GM21381 (cell line): ENCODE data around the gene CEP104.

ENCODE experiments used
- ATAC-seq: cut with Tn5 transposase; IDR thresholded peaks from one replicate; pipeline ENCODE4 v1.9.1; 2021; ENCODE audit warnings: mild to moderate bottlenecking, moderate library complexity; ENCODE audit not compliant: unreplicated experiment

Gene CEP104

DNA sequence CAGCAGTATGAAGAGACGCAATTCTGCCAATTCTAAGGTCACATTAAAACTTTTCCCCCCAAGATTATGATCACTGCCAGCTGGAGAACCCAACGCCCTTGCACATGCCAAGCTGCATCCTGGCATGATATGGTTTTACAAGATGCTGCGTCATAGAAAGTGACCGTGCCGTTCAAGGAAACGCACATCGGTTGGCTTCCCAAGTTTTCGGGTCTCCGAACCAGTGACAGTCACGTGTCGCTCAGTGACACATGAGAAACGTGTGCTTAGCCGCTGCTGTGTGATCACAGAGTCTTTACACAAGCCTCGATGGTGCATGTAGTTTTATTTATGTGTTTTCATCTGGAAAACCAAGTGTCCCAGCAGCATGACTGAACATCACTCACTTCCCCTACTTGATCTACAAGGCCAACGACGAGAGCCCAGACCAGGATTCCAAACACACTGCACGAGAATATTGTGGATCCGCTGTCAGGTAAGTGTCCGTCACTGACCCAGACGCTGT is 77.0 kb downstream of the CEP104 start:
- no peak for ATAC-seq

DNA sequence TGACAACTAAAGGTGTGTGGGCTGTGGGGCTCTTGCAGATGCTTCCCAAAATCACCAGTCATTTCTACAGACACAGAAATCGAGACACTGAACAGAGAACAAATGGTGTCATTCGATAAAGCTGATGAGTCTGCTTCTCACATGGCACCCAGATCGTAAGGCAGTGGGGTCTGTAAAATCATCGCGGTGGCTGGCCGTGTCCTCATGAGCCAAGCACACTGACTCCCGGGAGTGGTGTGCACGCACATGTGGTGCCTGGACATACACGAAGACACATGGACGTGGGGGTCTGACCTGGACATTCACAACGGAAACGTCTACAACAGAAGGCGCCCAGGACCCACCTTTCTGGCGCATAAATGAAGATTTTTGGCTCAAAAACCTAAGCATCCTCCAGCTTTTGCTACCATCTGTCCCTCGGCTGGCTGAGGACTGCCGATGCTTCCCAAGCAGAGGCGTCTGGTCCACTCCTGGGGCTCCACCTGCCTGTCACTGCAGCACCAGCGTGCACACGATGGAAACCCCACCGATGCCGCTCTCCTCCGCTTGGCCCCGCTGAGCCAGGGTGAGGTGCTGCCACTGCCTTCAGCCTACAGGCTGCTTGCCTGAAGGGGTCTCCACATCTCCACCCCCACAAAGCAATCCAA is 77.6 kb downstream of the CEP104 start:
- no peak for ATAC-seq

DNA sequence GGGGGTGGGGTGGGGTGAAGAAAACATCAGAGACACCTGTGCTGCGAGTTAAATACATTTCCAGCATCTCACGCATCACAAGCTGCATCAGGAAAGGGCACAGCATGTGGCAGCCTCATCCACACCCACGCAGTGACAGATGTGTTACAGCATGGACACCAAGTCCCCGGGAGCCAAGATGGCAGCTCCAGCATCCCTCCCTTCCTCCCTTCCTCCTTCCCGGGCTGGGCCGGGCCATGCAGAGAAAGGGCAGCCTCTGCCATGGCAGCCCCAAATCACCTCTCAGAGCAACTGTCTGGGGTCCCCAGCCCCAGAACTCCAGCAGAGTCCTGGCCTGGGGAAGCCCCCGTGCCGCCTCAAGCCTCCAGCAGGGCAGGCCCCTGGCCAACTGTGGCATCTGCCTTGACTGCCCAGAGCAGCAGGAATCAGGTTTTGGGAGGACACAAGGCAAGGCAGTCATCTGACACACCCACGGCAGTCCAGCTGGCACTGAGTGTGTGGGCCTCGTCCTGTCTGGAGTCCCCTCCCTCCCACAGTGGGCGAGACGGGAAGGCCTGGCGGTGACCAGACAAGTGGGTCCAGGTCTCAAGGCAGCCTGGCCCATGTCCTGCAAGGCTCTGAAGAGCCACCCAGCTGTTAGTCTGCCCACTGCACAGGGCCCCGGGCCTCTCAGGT is 78.3 kb downstream of the CEP104 start:
- ATAC-seq = no peak

DNA sequence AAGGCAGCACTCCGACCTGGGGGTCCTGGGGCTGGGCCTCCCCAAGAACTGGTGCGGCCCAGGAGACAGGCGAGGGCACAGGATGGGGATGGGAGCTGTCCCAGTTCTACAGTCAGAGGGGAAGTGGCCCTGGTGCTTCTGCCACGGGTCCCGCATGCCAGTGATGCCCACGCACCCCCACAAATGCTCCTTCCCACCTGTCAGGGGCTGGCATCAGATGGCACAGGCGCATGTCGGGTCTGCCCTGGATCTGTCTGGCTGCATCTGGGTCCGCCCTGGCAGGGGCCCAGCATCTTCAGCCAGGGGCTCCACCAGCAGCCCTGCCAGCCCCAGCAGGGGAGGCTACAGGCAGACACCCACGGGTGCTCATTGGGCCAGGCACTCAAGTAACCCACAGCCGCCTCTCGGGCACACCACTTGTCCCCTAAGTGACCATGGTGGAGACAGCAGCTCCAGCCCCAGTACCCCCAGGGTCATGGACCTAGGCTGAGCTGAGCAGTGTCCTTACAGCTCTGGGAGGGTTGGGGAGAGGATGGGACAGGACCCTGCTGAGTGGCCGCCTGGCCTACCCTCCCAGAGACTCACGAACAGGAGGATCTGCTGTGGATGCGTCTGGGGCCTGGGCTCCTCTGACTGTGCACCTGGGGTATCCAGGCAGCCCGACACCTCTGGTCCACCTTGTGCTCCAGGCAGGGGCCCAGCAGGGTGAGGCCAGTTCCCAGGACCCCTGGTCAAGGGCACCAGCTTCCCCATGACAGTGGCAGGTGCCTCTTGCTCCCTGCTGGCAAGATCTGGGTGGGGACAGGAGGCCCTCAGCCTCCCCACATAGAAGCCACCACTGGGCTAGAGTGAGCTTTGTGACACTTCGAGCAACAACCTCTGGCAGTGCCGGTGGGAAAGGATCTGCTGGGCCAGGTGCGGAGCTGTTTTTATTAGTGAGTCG is 79.1 kb downstream of the CEP104 start:
- no peak for ATAC-seq

DNA sequence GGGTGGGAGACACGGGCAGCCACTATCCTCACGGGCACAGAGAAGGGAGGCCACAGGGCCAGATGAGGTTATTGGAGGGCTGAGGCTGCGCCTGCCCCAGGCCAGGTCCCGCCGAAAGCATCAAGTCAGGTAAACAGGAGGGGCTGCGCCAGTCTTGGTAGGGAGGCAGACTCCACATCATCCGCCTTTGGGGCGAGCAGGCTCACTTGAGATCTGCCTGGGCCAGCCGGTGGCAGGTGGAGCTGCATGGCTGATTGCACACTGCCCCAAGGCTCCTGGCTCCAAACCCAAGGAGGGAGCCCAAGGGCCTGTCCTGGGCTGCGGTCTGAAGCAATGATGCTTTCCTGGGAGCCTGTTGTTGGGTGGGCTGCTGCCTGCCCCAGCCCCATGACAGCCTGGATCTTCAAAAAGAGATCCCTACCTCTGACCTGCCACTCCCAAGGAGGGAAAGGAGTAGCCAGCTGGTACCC is 79.9 kb downstream of the CEP104 start:
- no peak for ATAC-seq

DNA sequence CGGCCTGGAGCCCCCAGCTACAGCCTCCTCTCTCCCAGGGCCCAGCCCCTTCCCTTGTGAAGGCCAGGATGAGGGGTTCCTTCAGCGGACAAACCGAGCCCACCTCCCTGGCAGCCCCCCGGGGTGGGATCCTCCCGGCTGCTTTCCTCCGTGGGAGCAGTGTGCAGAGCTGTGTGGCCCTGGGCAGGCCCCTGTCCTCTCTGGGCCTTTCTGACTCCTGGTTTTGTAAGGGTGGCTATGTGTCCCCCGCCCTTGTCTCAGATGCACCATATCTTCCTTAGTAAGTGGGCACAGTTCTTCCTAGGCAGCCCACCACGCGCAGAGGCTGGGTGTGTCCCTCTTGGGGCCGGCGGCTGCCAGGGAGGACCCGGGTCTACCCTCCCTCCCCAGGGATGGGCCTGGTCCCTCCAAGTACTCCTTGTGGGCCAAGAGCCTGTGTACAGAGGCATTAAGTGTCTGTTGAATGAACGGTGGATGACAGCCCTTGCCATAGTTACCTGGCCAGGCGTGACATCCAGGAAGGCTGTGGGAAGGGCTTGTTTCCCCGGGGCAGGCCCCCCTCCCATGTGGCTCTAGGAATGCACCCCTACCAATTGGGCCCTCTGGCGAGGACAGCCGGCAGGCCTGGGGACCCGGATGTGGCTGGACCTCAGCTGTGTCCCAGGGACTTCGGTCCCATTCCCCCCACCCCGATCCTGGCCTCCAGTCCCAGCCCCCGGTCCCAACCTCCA is 80.6 kb downstream of the CEP104 start:
- ATAC-seq = no peak

DNA sequence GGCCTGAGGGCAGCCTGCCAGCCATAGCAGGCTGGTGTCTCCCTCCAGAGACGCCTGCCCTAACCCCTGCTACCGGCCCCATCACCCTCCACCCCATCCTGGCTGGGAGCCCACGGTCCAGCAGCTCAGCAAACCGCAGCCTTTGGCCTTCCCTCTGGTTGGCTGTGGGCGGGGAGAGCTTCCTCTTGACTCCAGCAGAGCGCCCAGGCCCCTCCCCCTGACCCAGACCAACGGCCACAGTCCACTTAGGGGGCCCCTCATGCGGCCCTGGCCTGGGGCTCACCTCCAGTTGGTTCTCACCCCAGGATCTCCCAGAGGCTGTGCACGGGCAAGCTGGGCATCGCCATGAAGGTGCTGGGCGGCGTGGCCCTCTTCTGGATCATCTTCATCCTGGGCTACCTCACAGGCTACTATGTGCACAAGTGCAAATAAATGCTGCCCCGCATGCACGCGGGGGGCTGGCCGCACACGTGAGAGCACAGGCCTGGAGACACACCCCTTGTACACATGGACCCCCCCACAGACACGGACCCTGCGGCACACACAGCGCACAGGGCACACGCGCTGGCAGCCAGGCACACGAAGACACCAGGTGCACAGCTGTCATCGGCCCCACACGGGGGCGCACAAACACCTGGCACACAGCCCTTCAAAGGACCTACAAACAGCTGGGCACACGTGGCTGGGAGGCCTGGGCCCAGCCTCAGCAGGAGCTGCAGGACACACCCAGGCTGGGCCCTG is 81.4 kb downstream of the CEP104 start:
- no peak for ATAC-seq

DNA sequence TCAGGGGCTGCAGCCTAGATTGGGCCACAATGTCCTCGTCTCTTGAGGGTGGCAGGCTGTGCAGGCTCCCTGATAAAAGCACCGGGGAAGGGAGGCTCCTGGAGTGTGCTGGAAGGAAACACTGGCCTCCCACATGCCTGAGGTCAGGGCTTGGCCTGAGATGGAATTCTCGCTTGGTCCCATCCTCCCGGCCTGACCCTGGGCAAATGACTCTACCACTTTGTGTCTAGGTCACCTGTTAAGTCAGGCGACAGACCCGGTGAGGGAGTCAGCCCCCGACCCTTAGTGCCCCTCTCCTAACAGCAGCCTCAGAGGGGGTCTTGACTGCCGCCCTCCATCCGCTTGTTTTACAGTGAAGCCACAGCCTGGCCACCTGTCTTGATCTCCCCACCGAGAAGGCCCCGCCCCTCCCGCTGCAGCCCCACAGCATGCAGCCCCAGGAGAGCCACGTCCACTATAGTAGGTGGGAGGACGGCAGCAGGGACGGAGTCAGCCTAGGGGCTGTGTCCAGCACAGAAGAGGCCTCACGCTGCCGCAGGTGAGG is 82.0 kb downstream of the CEP104 start:
- no peak for ATAC-seq

DNA sequence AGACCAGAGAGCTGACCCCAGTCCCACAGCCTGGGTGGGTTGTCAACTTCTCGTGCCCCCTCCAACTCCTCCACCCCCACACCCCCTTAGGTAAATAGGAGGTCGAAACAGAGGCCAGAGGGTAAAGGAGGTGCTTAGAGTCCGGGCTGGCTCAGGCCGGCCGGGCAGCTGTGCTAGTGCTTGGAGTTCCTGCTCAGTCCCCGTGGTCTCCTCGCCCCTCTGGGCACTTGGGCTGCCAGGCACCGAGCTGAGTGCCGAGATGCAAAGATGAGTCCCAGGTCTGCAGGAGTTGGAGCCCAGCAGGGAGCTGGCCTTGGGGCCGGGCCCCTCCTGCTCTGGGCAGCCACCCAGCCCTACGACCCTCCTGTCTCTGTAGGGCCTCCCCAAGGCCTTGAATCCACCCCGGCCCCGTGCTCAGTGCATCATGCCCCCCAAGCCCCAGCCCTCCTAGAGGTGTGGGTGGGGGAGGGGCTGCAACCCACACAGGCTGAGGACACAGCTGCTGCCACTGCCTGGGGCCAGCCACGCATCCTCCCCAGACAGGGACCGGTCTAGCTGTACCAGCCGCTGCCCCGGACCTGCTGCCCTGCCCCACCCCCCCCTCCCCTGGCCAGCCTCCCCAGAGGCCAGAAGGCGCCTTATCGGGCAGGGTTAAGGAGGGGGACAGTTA is 82.6 kb downstream of the CEP104 start:
- ATAC-seq = no peak

DNA sequence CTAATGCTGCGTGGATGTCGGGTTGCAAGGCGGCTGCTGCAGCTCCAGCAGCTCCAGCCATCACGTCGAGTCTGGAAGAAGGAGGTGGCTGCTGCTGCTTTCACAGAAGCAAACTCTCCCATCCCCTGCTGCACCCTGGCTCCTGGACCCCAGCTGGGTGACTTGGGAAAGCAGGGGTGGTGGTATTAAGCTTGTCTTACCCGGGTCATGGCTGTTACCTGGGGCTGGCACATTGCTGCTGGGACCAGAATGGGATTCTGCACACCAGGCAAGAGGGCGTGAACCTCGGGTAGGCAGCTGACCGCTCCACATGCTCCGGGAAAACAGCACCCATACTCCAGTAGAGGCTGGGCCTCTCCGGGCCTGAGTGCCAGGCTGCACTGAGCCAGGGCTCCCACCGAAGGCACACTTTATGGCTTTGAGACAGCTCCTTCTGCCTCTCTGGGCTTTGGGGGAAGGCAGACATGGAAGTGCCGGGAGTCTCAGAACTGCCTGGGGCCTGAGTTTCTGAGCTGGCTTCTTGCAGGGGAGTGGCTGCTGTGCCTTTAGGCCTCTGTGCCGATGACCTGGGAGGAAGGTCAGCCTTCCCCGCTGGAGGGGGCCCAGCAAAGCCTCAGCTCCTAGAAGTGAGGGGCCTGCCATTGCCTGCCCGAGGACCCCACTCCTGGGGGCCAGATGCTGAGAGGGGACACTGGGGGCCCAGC is 83.3 kb downstream of the CEP104 start:
- ATAC-seq = no peak

DNA sequence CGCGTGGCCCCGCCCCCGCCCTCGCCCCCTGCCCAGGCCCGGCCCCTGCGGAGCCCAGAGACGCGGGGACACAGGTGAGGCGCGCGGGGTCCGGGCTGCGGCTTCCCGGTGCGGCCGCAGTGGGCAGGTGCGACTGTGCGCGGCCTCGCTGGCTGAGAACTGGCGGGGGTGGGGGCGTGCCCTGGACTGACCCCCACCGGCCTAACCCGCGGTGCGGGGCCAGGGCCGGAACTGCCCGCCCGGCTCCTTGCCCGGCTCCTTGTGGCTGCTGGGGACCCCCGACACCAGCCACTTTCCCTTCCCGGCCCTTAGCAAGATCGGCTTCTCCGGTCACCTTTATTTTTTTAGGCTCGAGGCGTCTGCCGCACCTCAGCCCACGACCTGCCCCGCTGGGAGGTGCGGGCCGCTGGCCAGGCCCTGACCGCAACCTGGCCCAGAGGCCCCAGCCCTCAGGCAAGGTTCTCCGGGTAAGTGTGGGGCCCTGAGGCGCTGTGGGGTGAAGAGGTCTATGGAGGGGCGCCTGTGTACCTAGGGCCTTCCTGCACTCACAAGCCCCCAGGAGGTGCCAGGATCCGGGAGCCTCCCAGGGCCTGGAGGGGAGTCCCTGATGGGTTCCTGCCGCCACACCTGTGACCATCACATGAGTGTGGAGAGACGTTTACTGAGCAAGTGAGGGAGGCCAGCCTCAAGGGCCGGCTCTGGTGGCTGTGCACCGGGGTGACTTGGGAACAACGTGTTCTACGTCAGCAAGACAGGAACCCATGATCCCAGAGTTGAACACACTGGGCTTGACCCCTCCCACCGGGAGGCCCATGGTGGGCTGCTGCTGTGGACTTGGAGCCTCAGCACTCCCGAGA is 84.1 kb downstream of the CEP104 start, which contains the start of gene SMIM1:
Gene SMIM1, plus strand, starts transcription at position 35 of the 857 bp plus-strand sequence. CDS start 2,625 bp downstream, outside the sequence.
- ATAC-seq = peak; percentile 10

DNA sequence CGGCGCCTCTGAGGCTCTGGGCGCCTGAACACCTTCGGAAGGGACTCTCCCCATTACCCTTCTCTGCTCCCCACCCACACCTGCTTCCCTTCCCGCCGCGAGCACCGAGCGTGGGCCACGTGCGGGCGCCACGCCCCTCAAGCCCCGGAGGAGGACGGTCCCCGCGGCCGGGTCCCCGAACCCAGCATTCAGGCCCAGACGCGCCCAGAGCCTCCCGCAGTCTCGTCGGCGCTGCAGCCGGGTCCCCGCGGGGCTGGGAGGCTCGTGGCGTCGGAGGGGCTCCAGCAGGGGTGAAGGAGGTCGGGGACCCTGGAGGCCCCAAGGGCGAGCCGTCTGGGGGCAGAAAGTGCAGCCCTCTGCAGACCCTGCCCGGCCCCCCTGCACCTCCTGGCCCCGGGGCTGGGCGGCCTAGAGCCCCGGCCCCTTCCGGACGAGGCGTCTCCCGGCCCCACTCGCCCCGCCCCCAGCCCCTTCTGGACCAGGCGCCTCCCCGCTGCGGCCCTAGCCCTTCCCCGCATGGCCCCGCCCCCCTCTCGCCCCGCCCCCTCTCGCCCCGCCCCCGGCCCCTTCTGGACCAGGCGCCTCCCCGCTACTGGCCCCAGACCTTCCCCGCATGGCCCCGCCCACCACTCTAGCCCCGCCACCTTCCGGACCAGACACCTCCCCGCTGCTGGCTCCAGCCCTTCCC is 84.8 kb downstream of the CEP104 start:
- ATAC-seq = peak; percentile 66

DNA sequence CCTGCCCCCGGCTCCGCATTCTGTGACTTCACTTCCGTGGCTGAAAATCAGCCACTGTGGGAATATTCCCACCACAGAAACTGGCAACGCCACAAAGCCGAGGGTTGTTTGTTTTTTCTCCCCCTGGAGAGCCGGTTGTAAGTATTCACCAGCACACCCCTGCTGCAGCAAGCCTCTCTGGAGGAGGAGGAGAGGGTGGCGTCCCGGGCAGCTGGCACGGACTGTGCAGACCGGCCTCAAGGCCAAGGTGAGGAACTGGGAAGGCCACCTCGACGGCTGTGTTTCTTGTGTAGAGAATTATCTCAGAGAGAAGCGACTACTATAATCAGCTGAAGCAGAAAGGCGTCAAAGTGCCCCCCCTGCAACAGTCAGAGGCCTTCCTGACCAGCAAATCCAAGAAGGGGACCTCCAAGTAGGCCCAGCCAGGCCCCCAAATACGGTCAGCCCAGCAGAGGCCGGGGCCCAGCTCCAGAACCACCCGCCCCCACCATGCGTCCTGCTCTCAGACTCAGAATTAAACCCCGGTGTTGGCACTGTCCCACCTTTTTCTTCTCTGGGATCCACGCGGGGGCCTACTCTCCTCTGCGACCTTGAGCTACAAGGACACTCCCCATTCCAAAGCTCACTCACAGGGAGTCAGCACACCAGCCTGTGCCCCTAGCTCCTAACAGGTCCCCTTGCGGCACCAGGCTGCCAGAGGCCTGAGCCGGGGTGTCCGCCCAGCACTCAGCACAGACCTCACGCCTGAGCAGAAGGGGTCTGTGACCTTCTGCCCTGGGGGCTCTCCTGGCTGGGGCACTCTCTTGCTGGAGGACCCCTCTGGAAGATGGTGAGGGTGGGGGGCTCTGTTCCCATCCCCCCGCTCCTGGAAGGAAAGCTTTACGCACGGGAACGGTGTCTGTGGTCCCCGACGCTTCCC is 85.6 kb downstream of the CEP104 start:
- ATAC-seq = no peak

DNA sequence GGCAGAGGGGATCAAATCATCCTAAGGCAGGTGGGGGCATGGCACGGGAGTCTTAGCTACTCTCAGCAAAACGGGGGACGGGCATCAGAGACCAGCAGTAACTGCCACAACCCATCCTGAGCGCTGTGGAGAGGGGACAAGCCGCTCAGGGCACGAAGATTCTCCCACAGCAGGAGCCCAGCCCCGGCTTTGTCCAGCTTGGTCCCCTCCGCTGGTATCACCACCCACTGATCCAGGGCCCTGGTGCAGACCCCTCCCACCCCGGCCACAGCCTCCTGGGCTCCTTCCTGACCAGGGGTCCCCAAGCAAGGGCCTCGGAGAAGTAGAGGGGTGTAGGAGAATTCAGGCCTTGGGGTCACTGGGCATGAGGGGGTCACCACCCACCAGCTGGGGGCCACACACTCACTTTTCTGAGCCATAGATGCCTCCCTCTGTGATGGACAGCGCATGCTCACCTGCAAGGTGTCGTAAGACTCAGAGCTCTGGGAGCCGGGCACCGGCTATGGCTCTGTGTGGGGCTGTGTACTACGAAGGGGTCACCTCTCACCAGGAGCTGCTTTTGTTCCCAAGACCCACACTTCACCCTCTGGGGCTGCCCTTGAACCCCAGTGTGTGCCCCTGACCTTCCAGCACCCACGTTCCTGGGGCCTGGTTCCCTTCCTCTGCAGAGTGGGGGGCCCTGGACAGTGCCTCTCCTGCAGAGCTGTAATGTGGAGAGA is 86.8 kb downstream of the CEP104 start:
- no peak for ATAC-seq

DNA sequence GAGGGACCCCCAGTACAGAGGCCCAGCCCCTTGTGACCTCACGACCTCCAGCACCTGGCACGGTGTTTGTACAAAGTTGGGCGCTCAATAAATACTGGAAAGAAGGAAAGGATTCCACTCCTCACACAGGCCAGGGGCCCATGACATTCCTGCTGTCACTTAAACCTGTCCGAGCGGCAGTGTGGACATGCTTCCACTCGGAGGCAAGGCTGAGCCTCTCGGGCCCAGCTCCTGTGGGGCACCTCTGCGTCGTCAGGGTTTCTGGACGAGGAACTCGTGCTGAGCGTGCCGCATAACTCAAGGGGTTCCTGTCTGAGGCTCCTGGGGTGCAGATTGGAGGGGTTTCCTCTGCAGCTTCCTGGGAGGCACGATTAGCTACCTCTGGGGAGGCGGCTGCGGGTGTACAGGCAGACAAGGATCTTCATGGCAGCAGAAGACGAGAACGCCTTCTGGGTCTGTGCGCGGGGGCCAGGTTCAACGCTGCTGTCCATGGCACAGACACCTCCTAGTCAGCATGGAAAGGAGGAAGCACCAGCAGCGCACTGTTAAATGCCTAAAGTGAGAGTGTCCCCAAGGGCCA is 88.1 kb downstream of the CEP104 start:
- no peak for ATAC-seq
